Stimulated activated naive CD4-positive, alpha-beta T cell treated with Interleukin-2 at 50 U/mL for 16 hours (primary cell): ENCODE measurements around the gene NECAP2.
"Not testable (repeated sequence)": the region's sequence is repeated elsewhere in the genome, so short reads cannot be mapped to it uniquely, and the experiment has no call there.

Experiments used
- DNase-seq: peaks from one replicate; lab custom pipeline; 2025; lab: John Stamatoyannopoulos, UW

NECAP2 gene

DNA sequence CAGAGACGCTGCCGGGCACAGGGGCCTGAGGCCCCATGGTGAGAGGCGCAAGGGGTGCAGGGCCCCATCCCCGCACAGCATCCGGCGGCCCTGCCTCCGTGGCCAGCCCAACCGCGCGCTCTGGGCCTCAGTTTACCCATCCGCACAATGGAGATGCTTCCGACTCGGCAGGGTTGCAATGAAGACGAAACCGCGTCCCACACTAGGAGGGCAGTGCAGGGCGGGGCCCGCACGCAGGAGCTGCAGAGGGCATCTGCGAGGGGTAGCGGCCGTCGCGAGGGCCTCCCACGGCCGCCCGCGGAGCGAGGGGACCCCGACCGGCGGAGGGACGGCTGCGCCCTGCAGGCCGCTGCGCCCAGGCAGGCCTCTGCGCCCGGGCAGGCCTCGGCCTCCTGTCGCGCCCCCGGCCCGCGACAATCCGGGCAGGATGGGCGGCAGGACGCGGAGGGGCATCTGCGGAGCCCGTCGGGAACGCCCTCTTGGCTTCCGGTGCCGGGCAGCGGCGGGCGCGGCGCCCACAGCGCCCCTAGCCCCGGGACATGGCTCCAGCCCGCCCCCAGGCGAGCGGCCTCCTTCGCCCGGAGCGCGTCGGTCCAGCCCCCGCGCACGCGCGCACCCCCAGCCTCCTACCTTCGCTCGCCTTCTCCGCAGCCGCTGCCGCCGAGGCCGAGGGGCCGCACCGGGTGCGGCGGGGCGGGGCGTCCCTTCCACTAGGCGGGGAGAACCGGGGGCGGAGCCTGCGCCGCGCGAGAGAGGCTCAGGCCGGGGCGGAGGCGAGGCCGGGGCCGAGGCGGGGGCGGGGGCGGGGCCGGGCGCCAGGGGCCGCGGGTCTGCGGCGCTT is 58.3 kb downstream of the NECAP2 start:
- peak; percentile 77 for DNase-seq

DNA sequence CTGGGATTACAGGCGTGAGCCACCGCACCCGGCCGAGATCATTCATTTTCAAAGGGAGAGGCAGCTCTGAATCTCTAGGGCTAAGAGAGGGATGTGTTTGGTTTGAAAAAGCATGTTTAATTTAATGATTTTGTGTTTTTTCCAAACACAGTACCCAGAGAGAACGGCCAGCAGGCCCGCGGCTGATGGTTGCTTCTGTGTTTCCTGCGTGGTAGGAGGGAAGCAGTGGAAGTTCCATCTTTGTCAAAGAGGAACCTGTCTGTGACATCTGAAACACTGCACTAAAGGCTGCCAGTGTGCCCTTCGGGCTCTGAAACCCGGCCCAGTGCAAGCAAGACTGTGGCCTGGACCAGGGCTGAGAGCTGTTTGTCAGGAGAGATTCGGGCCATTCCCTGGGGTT is 59.9 kb downstream of the NECAP2 start:
- not testable (repeated sequence) for DNase-seq

DNA sequence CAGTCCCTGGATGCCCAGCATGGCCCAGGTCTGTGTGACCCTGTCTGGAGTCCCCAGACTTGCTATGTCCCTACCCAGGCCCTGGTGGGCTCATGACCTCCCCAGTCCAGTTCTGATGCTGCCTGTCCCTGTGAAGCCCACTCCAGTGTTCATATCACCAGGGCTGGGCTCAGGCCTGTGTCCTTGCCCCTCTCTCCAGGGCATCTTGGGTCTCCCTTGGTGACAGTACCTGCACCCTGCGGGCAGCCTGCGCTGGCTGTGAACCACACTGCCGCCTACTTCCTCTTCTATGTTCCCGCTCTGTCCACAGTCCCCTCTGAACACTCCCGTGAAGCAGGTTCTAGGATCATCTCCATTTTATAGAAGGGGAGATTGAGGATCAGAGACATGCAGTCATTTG is 60.5 kb downstream of the NECAP2 start:
- DNase-seq = not testable (repeated sequence)

DNA sequence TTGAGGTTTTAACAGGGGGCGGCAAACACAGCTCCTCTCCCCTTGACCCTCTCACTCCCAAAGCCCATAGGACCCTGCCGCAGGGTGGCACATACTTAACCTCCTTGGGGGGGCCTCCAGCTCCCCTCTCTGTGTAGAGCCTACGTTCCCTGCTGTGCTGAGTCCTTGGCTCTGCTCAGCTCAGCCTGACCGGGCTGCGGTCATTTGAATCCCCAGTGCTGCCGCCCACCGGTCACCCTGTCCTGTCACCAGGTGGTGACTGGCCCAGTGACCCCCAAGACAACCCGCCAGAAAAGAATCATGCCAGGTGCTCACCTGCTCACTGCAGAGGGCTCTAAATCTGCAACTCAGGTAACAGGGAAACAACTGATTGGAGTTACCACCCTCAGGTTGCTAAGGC is 60.9 kb downstream of the NECAP2 start:
- not testable (repeated sequence) for DNase-seq

DNA sequence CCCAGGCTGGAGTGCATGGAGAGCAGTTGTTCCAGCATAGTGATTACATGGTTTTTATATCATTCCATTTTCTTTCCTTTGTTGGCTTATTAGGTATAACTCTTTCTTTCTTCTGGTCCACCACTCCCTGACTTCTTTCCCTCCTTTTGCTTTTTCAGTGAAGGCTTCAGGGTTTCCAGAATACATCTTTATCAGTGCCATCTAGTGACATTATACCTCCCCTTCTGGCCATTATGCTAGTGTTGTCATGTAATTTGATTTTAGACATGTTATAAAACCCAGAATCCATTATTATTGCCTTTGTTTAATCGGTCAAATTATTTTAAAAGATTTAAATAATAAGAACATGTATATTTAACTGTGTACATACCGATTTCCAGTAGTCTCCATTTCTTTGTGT is 63.0 kb downstream of the NECAP2 start:
- no peak for DNase-seq

DNA sequence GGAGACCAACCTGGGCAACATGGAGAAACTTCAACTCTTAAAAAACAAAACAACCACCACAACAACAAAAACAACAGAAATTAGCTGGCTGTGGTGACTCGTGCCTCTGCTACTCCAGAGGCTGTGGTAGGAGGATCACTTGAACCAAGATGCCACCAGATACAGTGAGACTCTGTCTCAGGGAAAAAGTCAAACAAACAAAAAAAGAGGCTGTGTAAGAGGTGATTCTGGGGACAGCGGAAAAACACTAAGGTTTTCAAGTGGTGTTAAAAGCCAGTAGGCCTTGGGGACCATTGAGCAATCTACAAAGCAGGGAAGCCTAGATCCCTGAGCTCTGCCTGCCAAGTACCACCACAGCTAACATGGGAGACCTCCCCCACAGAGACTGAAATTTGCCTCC is 65.3 kb downstream of the NECAP2 start:
- not testable (repeated sequence) for DNase-seq

DNA sequence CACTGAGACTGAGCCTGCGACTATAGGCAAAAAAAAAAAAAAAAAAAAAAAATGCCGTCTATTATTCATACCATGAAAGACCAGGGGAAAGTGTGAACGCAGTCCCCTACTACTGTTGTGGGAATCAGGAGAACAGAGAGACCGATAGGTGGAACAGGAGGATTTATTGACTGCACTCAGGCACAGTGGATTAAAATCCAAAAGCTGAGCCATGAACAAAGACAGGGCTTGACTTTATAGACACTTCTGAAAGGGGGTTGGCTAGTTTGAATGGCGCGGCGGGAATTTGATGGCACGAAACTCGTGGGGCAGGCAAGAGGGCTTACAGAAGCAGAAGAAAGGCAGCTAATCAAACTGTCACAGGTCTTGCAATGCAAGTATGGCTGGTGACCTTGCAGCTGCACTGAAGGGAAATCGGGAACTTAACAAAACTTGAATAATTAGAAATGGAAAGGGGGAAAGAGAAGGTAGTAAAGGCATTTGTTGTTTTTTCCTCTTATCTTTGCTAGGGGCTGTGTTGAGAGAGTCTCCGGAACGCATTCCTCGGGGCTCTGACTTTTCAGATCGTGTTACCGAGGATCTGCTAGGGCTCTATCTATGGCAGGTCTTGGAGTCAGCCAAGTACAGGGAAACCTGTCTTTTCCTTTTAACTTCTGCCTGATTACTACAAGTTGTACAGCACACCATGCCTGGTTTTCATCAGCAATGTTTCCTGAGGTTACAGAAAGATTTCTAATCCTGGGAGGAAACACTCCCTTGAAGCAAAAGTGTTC is 66.0 kb downstream of the NECAP2 start:
- DNase-seq = not testable (repeated sequence)

DNA sequence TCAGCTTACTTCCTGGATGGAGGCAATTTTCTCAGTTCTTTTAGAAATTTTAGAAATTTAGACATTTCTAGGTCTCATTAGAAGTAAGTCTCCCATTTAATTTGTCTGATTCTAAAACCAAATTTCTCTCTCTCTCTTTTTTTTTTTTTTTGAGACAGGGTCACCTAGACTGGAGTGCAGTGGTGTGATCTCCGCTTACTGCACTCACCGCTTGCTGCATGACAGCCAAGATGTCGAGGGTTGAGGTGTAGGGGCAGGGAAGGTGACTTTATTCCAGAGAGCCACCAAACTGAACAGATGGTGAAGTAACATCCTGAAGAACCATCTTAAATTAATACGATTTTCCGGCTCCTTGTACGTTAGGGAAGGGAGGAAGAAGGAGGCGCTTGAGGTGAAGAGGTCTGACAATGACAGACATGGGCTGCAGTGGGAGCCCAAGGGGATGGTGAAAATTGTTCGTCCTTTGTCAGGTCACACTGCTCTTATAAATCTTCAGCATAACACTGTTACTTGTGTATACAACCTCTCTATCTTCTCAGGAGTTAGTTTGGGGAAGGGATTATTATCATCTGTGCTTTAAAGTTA is 68.4 kb downstream of the NECAP2 start:
- not testable (repeated sequence) for DNase-seq
